Testis (tissue), 2 donors: ENCODE measurements around the gene BHMT.

Experiments used
- POLR2A ChIP-seq: fragments of 450-650 bp; IDR thresholded peaks from one replicate; pipeline ENCODE4 v1.6.1; 2017; ENCODE audit warnings: antibody characterized with exemption, mild to moderate bottlenecking, moderate library complexity
- TF ChIP-seq, protein P1 (sequence below), 3 experiments: fragments of 450-650 bp in 2 of 3; fragments of 200-600 bp in 1 of 3; sonication (generic) in 1 of 3; IDR thresholded peaks; one replicate each; pipeline ENCODE4 v1.5.1; 2016 to 2019; ENCODE audit warnings: antibody characterized with exemption in 3 of 3, mild to moderate bottlenecking in 2 of 3, moderate library complexity in 1 of 3

DNA sequence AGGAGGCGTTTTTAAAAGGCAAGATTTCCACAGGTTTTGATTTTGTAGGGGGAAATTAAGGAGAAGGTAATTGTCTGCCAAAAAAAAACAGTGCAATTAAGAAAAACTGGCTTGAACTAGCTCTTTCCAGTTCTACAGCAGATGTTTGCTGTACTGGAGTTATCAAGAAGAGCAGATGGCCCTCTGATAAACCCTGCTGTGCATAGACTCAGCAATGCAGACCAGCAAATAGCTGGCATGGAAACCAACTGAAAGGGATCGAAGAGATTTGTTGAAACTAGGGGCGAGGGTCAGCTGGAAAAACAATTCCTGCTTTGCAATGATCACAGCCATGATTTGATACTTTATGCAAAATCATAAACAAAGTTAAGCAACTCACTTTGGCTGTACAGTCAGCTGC lies 17.8 kb upstream of the BHMT start:
- TF ChIP-seq, protein P1, sequence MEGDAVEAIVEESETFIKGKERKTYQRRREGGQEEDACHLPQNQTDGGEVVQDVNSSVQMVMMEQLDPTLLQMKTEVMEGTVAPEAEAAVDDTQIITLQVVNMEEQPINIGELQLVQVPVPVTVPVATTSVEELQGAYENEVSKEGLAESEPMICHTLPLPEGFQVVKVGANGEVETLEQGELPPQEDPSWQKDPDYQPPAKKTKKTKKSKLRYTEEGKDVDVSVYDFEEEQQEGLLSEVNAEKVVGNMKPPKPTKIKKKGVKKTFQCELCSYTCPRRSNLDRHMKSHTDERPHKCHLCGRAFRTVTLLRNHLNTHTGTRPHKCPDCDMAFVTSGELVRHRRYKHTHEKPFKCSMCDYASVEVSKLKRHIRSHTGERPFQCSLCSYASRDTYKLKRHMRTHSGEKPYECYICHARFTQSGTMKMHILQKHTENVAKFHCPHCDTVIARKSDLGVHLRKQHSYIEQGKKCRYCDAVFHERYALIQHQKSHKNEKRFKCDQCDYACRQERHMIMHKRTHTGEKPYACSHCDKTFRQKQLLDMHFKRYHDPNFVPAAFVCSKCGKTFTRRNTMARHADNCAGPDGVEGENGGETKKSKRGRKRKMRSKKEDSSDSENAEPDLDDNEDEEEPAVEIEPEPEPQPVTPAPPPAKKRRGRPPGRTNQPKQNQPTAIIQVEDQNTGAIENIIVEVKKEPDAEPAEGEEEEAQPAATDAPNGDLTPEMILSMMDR (IDR thresholded peaks at IDR 0.05): no peak
- TF ChIP-seq POLR2A: no peak
